GM23248 (cell line): ENCODE data around the gene PF4V1. TPM values are rescaled to one million over a fixed set of nuclear protein-coding genes. Genes with fewer than 3 reads are reported as not detected.

Source experiments
- DNase-seq: peaks from one replicate; pipeline ENCODE4 v3.0.0-alpha.2; 2015
- H2AFZ ChIP-seq: fragments of 200-600 bp; sonication (generic); 2 replicates; pipeline ENCODE4 v1.6.1; 2016; ENCODE audit warnings: antibody characterized with exemption
- H3F3A ChIP-seq: fragments of 200-600 bp; sonication (generic); 2 replicates; pipeline ENCODE4 v1.6.1; 2016; ENCODE audit warnings: mild to moderate bottlenecking, antibody characterized with exemption, mixed run types; ENCODE audit not compliant: insufficient read depth
- H3K27ac ChIP-seq: fragments of 200-600 bp; sonication (generic); 2 replicates; pipeline ENCODE4 v1.5.1; 2016; ENCODE audit warnings: mild to moderate bottlenecking
- H3K27me3 ChIP-seq: fragments of 200-600 bp; sonication (generic); replicated peaks from 2 replicates; pipeline ENCODE4 v1.6.1; 2016; ENCODE audit warnings: mild to moderate bottlenecking; ENCODE audit not compliant: insufficient read depth
- H3K36me3 ChIP-seq: fragments of 200-600 bp; sonication (generic); 2 replicates; pipeline ENCODE4 v1.6.1; 2016; ENCODE audit warnings: low read depth, mild to moderate bottlenecking
- H3K4me1 ChIP-seq: fragments of 200-600 bp; sonication (generic); 2 replicates; pipeline ENCODE4 v1.6.1; 2016; ENCODE audit warnings: mild to moderate bottlenecking; ENCODE audit not compliant: insufficient read depth
- H3K4me2 ChIP-seq: fragments of 200-600 bp; sonication (generic); one replicate; pipeline ENCODE4 v1.6.1; 2016; ENCODE audit warnings: mild to moderate bottlenecking; ENCODE audit not compliant: unreplicated experiment
- H3K4me3 ChIP-seq: fragments of 200-600 bp; sonication (generic); 2 replicates; pipeline ENCODE4 v1.5.1; 2016; ENCODE audit warnings: mild to moderate bottlenecking
- H3K79me2 ChIP-seq: fragments of 200-600 bp; sonication (generic); 2 replicates; pipeline ENCODE4 v1.6.1; 2016; ENCODE audit warnings: mild to moderate bottlenecking; ENCODE audit not compliant: insufficient read depth
- H3K9ac ChIP-seq: fragments of 200-600 bp; sonication (generic); 2 replicates; pipeline ENCODE4 v1.6.1; 2016; ENCODE audit warnings: mild to moderate bottlenecking
- H3K9me2 ChIP-seq: fragments of 200-600 bp; sonication (generic); 2 replicates; pipeline ENCODE4 v1.6.1; 2016; ENCODE audit warnings: mixed run types, mild to moderate bottlenecking, moderate library complexity; ENCODE audit not compliant: insufficient read depth
- H3K9me3 ChIP-seq: fragments of 200-600 bp; sonication (generic); one replicate; pipeline ENCODE4 v1.6.1; 2017; ENCODE audit warnings: low read depth
- H4K20me1 ChIP-seq: fragments of 200-600 bp; sonication (generic); 2 replicates; pipeline ENCODE4 v1.6.0; 2016; ENCODE audit not compliant: insufficient read depth
- EZH2 ChIP-seq: fragments of 200-600 bp; sonication (generic); IDR thresholded peaks from 2 replicates; pipeline ENCODE4 v1.6.1; 2018; ENCODE audit warnings: antibody characterized with exemption, mild to moderate bottlenecking; ENCODE audit not compliant: insufficient read depth, poor library complexity, severe bottlenecking
- EZH2phosphoT487 ChIP-seq: fragments of 200-600 bp; sonication (generic); IDR thresholded peaks from 2 replicates; pipeline ENCODE4 v1.6.1; 2018; ENCODE audit warnings: antibody characterized with exemption, moderate library complexity, mild to moderate bottlenecking, low read depth; ENCODE audit not compliant: insufficient read depth
- WGBS, 2 experiments: methylation state at CpG; one replicate each; pipeline ENCODE4 v1.1.6; 2015 to 2017; ENCODE audit warnings: low lambda C conversion rate in 2 of 2, low coverage in 1 of 2; ENCODE audit errors: missing lambda C conversion rate in 2 of 2; 5-methylcytosine and 5-hydroxymethylcytosine counted together
- in situ Hi-C: fragments of 300-500 bp; cut with MboI; formaldehyde crosslinking; loops from 2 replicates; pipeline ENCODE4 v1.15.0; 2020
- polyA plus RNA-seq: library from polyadenylated mRNA; unstranded; fragments of >200 nt; fragmentation: Nextera tagmentation; extraction: Ambion mirVana; gene quantifications from 2 replicates; pipeline ENCODE4 v1.2.1, GENCODE V29; 2016
- total RNA-seq: library from RNA; depleted of rRNA; stranded (reverse); fragments of >200 nt; shearing (Covaris generic); gene quantifications from 2 replicates; pipeline ENCODE4 v1.2.3, GENCODE V29; 2014; rRNA removed

The PF4V1 gene
- total RNA-seq: 13.8 TPM in 1 of 2 replicates, not detected in the other
- polyA plus RNA-seq: 6.5 and 8.1 TPM in 2 replicates

- no peaks in the 10 kb centered on the region for H3K79me2 ChIP-seq
- TF ChIP-seq EZH2 (no peak), EZH2phosphoT487 (no peak)
- peak; percentile 61 for DNase-seq
- peak within 1 kb of the TSS; percentile 32 for H3K4me2 ChIP-seq
- peaks cover 20% of the 10 kb centered on the region for H3F3A ChIP-seq
- H3K36me3 ChIP-seq: no peaks in the 10 kb centered on the region
- H4K20me1 ChIP-seq: no peaks in the 10 kb centered on the region
- no peaks in the 10 kb centered on the region for H3K27me3 ChIP-seq
- peaks cover 11% of the 10 kb centered on the region for H3K4me1 ChIP-seq
- H3K27ac ChIP-seq: no peak within 1 kb of the TSS
- in situ Hi-C loops: no loop called here
- no peak within 1 kb of the TSS for H3K9ac ChIP-seq
- peak within 1 kb of the TSS; percentile 54 for H2AFZ ChIP-seq
- WGBS, 2 experiments: 9 to 10% methylated on average over 21 to 22 of the region's 22 CpGs
- peak within 1 kb of the TSS; percentile 44; the same call in 1 of the 2 replicates for H3K4me3 ChIP-seq
- H3K9me2 ChIP-seq: no peaks in the 10 kb centered on the region
- no peaks in the 10 kb centered on the region for H3K9me3 ChIP-seq
These were observed at the start of gene PF4V1 for GRCh38 chr4:73853246-73853704. Gene PF4V1 (plus strand): TSS chr4:73853296. CDS start chr4:73853363, 67 bp downstream.

- in situ Hi-C loops: no loop called here
- Histone ChIP-seq H3K9ac (no peak overlapping the region), H3K4me1 (no peaks in the 10 kb centered on the region), H3K4me3 (no peak overlapping the region), H3K36me3 (no peaks in the 10 kb centered on the region), H3K4me2 (no peak overlapping the region), H3K9me3 (no peaks in the 10 kb centered on the region), H2AFZ (no peak overlapping the region), H3K27me3 (no peaks in the 10 kb centered on the region), H3K27ac (no peak overlapping the region), H3F3A (no peaks in the 10 kb centered on the region), H4K20me1 (no peaks in the 10 kb centered on the region), H3K9me2 (no peaks in the 10 kb centered on the region), H3K79me2 (no peaks in the 10 kb centered on the region)
- DNase-seq: no peak
- TF ChIP-seq EZH2phosphoT487: no peak
- TF ChIP-seq EZH2: no peak
- 74% methylated on average over 3 of the region's 3 CpGs for WGBS, 2 experiments
These were observed 42.9 kb upstream of the PF4V1 start for GRCh38 chr4:73810191-73810590.

GRCh38 chr4:73811841-73812240 is 41.3 kb upstream of the PF4V1 start:
- no peaks in the 10 kb centered on the region for H3K4me1 ChIP-seq
- peaks cover 5% of the 10 kb centered on the region; the same call in 1 of the 2 replicates for H3F3A ChIP-seq
- no peaks in the 10 kb centered on the region for H3K9me3 ChIP-seq
- no peak overlapping the region for H3K4me2 ChIP-seq
- TF ChIP-seq EZH2 (no peak), EZH2phosphoT487 (no peak)
- H3K9ac ChIP-seq: no peak overlapping the region
- H3K27ac ChIP-seq: no peak overlapping the region
- no peak overlapping the region for H3K4me3 ChIP-seq
- H3K79me2 ChIP-seq: no peaks in the 10 kb centered on the region
- in situ Hi-C loops: no loop called here
- H3K27me3 ChIP-seq: no peaks in the 10 kb centered on the region
- no peak for DNase-seq
- 82 to 90% methylated on average over 1 of the region's 1 CpG for WGBS, 2 experiments
- no peaks in the 10 kb centered on the region for H3K36me3 ChIP-seq
- no peaks in the 10 kb centered on the region for H3K9me2 ChIP-seq
- H2AFZ ChIP-seq: no peak overlapping the region
- H4K20me1 ChIP-seq: no peaks in the 10 kb centered on the region

GRCh38 chr4:73814679-73815078 is 38.4 kb upstream of the PF4V1 start:
- WGBS, 2 experiments: 96 to 97% methylated on average over 1 of the region's 1 CpG
- Histone ChIP-seq H3K27me3 (no peaks in the 10 kb centered on the region), H3K9ac (no peak overlapping the region), H3K9me2 (no peaks in the 10 kb centered on the region; the same call in 1 of the 2 replicates), H3F3A (peaks cover 15% of the 10 kb centered on the region), H3K27ac (no peak overlapping the region), H3K4me2 (no peak overlapping the region), H3K79me2 (no peaks in the 10 kb centered on the region), H4K20me1 (no peaks in the 10 kb centered on the region), H2AFZ (no peak overlapping the region), H3K36me3 (no peaks in the 10 kb centered on the region), H3K4me1 (peaks cover 11% of the 10 kb centered on the region), H3K9me3 (no peaks in the 10 kb centered on the region), H3K4me3 (no peak overlapping the region)
- no peak for DNase-seq
- TF ChIP-seq EZH2 (no peak), EZH2phosphoT487 (no peak)
- in situ Hi-C loops: no loop called here
